ENCODE data around the gene COL24A1.

DNA sequence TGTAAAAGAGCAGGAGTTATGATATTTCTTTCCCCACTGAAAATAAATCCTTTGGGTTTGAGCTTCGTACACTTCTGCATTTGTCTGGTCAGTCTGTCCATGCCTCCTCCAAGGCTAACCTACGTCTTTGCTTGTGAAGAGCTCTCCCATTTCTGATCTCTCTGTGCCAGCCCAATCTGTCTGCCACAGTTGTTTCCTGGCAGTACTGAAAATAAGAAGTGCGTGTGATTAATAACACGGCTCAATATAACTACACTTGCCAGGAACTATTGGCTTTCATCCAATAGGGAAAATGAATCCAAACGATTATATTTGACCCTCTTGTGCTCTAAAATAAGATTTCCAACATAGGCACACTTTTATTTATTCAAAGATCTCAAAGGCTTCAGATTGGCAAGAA lies 19.2 kb upstream of the COL24A1 start:
- TF ChIP-seq, protein P1, sequence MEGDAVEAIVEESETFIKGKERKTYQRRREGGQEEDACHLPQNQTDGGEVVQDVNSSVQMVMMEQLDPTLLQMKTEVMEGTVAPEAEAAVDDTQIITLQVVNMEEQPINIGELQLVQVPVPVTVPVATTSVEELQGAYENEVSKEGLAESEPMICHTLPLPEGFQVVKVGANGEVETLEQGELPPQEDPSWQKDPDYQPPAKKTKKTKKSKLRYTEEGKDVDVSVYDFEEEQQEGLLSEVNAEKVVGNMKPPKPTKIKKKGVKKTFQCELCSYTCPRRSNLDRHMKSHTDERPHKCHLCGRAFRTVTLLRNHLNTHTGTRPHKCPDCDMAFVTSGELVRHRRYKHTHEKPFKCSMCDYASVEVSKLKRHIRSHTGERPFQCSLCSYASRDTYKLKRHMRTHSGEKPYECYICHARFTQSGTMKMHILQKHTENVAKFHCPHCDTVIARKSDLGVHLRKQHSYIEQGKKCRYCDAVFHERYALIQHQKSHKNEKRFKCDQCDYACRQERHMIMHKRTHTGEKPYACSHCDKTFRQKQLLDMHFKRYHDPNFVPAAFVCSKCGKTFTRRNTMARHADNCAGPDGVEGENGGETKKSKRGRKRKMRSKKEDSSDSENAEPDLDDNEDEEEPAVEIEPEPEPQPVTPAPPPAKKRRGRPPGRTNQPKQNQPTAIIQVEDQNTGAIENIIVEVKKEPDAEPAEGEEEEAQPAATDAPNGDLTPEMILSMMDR (IDR thresholded peaks at IDR 0.05), result no peak
- TF ChIP-seq POLR2A (IDR thresholded peaks at IDR 0.05), result no peak
- TF ChIP-seq POLR2AphosphoS5 (IDR thresholded peaks at IDR 0.05), result no peak
- no peak for TF ChIP-seq EP300 (IDR thresholded peaks at IDR 0.05)
